ENCODE results near the gene MRPL28.
"Not testable (repeated sequence)": the region's sequence is repeated elsewhere in the genome, so short reads cannot be mapped to it uniquely, and the experiment has no call there.

The MRPL28 gene

DNA sequence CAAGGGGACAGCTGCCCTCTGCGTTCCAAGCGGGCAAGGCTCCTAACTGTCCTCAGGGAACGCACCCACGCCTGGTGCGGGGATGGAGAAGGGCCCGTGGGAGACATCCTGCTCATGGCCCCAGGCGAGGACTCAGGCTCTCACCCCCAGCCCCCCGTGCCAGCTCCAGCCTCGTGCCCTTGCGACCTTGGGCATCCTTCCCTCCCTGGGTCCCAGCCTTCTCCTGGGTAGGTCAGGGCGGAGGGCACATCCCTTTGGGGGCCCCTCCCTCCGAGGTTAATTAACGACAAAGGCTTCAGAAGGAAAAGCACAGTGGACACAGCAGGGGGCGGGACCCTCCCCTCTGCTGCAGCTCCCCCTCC is 8.5 kb upstream of the MRPL28 start:
- Histone ChIP-seq H4K20me1 (peaks cover 21 to 73% (median 45%) of the 10 kb centered on the region in 11 experiments; a peak in 20 of 22 replicates), H3K27ac (no peak overlapping the region), H3K4me1 (peaks cover 18 to 39% (median 31%) of the 10 kb centered on the region in 10 experiments), H3K27me3 (peaks cover 0 to 8% (median 0%) of the 10 kb centered on the region in 11 experiments; a peak in 3 of 22 replicates), H3K36me3 (peaks cover 32 to 42% (median 38%) of the 10 kb centered on the region in 11 experiments), H3K9me3 (replicated peaks in 1 of 11) (no peaks in the 10 kb centered on the region), H3K4me3 (no peak overlapping the region), H3K4me2 (peak overlapping the region in 3 of 11 experiments; percentile 12 to 97 (median 93); a peak in 3 of 22 replicates), H3K9ac (peak overlapping the region in 5 of 11 experiments; percentile 39 to 90 (median 63); a peak in 6 of 22 replicates)
- no peak for TF ChIP-seq Cebpa-rat (IDR thresholded peaks at IDR 0.05)

DNA sequence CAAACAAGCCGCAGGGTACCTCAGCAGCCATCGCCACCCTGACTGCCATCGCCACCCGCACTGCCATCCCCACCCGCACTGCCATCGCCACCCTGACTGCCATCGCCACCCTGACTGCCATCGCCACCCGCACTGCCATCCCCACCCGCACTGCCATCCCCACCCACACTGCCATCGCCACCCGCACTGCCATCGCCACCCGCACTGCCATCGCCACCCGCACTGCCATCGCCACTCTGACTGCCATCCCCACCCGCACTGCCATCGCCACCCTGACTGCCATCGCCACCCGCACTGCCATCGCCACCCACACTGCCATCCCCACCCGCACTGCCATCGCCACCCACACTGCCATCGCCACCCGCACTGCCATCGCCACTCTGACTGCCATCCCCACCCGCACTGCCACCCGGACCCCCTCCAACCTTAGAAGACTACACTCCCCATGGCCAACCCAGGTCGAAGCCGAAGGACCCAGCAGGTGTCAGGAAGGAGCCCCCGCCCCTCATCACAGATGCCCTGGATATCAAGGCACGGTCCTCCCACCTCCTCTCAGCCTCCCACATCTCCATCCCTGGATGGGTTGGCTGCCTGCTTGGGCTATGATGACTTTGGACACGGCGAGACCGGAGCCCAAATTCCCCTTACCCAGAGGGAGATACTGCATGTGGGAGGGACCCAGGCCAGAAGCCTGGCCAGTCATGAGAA is 7.9 kb upstream of the MRPL28 start:
- not testable (repeated sequence) for H3K27ac ChIP-seq; H3K9me3 ChIP-seq (replicated peaks in 1 of 11); H3K27me3 ChIP-seq; H3K4me3 ChIP-seq
- Histone ChIP-seq H3K4me2 (peak overlapping the region in 1 of 11 experiments; percentile 12; a peak in 1 of 22 replicates), H3K4me1 (peaks cover 13 to 34% (median 26%) of the 10 kb centered on the region in 10 experiments), H3K9ac (peak overlapping the region in 2 of 11 experiments; percentile 44 to 90; a peak in 3 of 22 replicates), H3K36me3 (peaks cover 38 to 47% (median 43%) of the 10 kb centered on the region in 11 experiments), H4K20me1 (peaks cover 21 to 79% (median 47%) of the 10 kb centered on the region in 11 experiments; a peak in 21 of 22 replicates)

DNA sequence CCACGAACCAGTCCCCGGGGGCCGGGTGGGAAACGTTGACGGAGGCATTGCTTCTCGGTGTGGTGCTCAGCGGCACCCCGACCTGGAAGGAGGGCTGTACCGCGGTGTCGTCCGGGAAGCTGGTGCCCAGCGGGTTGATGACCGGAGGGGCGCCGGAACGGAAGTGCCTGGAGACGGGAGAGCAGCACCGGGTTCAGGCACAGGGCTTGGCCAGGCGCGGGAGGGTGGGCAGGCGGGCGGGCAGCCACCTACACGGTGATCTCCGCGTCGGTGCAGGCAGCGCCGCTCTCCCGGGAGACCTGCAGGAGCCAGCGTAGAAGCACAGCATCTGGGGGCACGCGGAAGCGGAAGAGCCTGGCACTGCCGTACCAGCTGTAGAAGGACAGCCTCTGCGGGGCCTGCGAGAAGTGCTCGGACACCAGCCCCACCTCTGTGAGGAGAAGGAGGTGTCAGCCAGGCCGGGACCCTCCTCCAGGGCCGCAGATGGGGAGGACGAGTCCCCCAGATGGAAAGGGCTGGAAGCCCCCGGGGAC is 7.1 kb upstream of the MRPL28 start:
- no peak overlapping the region for H3K27ac ChIP-seq
- no peak overlapping the region for H3K4me3 ChIP-seq
- H3K36me3 ChIP-seq = peaks cover 45 to 55% (median 51%) of the 10 kb centered on the region in 11 experiments
- peaks cover 21 to 86% (median 52%) of the 10 kb centered on the region in 11 experiments; a peak in 21 of 22 replicates for H4K20me1 ChIP-seq
- no peaks in the 10 kb centered on the region for H3K9me3 ChIP-seq (replicated peaks in 1 of 11)
- no peaks in the 10 kb centered on the region; a peak in 1 of 22 replicates for H3K27me3 ChIP-seq
- H3K4me1 ChIP-seq = peaks cover 14 to 35% (median 26%) of the 10 kb centered on the region in 10 experiments
- H3K4me2 ChIP-seq = no peak overlapping the region
- TF ChIP-seq Cebpa-rat (IDR thresholded peaks at IDR 0.05) = no peak
- H3K9ac ChIP-seq = no peak overlapping the region

DNA sequence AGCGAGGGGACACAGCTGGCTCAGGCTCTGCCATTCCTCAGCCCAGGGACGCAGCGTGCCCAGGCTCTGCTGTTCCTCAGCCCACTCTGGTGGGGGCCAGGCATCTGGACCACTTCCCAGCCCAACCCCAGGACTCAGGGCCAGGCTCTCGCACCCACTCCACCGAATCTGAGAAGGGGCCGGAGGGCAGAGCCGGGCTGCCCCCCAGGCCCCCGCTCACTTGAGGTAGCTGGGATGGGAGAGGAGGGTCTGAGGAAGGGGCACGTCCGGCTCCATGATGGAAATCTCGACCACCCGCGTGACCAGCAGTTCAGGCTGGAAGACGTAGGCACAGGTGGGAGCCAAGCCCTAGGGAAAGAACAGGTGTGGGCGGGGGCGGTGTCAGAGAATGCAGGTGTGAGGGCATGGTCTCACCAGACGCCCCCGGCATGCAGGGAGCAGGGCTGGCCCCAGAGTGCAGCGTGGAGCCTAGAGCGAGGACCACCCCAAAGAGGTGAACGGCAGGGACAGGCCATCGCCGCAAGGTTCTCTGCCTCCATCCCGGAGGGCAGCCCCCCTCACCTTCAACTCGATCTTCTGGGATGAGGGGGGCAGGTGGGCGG is 6.6 kb upstream of the MRPL28 start:
- Histone ChIP-seq H3K9me3 (replicated peaks in 1 of 11) (no peaks in the 10 kb centered on the region), H3K36me3 (peaks cover 50 to 60% (median 56%) of the 10 kb centered on the region in 11 experiments), H3K9ac (no peak overlapping the region), H3K4me1 (peaks cover 20 to 41% (median 29%) of the 10 kb centered on the region in 10 experiments), H4K20me1 (peaks cover 21 to 92% (median 57%) of the 10 kb centered on the region in 11 experiments; a peak in 21 of 22 replicates), H3K4me2 (no peak overlapping the region), H3K27ac (no peak overlapping the region), H3K4me3 (no peak overlapping the region), H3K27me3 (no peaks in the 10 kb centered on the region)
- TF ChIP-seq Cebpa-rat (IDR thresholded peaks at IDR 0.05) = no peak

DNA sequence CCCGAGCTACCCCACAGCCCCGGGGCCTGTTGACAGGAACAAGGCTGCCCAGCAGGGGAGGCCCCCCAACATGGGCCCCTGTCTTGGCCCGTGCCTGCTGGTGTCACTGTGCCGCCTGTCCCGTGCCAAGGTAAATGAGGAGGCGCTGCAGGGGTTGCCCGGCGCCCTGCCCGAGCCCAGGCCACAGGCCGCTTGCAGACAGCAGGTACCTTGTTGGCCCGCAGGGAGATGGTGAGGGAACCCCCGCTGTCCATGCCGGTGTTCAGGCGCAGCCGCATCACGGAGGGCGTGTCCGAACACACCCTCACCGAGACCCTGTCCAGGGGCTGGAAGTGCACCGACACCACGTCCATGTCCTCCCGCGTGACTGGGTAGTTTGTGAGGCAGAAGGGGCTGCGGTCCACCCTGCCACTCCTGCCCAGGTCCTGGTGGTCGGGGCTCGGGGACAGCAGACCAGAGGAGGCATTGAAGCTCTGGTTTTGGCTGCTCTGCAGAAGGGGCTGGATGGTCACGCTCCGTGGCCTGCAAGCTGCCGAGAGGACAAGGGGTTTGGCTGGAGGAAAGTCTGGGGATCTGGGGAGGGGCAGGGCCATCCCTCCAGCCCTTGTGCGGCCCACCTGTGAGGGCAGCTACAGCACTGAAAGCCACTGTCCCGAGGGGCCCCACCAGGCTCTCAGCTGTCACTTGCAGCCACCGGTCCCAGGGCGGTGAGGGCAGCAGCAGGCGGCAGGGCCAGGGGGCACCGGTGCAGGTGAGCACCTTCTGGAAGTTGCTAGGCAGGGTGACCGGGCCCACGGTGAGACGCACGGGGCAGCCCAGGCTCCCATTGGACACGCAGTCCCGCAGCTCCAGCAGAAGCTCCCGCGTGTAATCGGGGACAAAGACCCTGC is 5.8 kb upstream of the MRPL28 start:
- Histone ChIP-seq H3K4me2 (no peak overlapping the region), H3K9me3 (replicated peaks in 1 of 11) (no peaks in the 10 kb centered on the region), H3K27me3 (no peaks in the 10 kb centered on the region), H3K36me3 (peaks cover 50 to 68% (median 60%) of the 10 kb centered on the region in 11 experiments), H3K9ac (no peak overlapping the region), H3K27ac (no peak overlapping the region), H3K4me1 (peaks cover 27 to 48% (median 36%) of the 10 kb centered on the region in 10 experiments), H4K20me1 (peaks cover 21 to 99% (median 64%) of the 10 kb centered on the region in 11 experiments; a peak in 21 of 22 replicates), H3K4me3 (no peak overlapping the region)
- TF ChIP-seq Cebpa-rat (IDR thresholded peaks at IDR 0.05) = no peak

DNA sequence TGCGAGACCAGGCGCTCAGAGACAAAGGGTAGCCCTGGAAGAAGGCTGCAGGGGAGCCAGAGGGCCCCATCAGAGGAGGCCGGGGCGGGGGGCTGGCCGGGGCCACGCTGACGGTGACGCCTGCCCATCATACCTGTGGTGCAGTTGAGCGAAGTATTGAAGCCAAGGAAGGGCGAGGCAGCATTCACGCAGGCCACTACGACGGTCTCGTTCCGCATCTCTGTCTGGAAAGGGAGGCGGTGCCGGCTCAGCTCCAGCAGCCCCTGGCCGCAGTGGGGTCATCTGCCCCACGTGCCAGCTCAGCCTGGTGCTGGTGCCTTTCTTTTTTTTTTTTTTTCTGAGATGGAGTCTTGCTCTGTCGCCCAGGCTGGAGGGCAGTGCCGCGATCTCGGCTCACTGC is 4.9 kb upstream of the MRPL28 start:
- no peak for TF ChIP-seq Cebpa-rat (IDR thresholded peaks at IDR 0.05)
- Histone ChIP-seq H3K4me2 (no peak overlapping the region), H3K27me3 (no peaks in the 10 kb centered on the region), H4K20me1 (peaks cover 21 to 94% (median 59%) of the 10 kb centered on the region in 11 experiments; a peak in 21 of 22 replicates), H3K9ac (no peak overlapping the region), H3K36me3 (peaks cover 50 to 68% (median 60%) of the 10 kb centered on the region in 11 experiments), H3K27ac (no peak overlapping the region), H3K9me3 (replicated peaks in 1 of 11) (no peaks in the 10 kb centered on the region), H3K4me3 (no peak overlapping the region), H3K4me1 (peaks cover 28 to 44% (median 36%) of the 10 kb centered on the region in 10 experiments)

DNA sequence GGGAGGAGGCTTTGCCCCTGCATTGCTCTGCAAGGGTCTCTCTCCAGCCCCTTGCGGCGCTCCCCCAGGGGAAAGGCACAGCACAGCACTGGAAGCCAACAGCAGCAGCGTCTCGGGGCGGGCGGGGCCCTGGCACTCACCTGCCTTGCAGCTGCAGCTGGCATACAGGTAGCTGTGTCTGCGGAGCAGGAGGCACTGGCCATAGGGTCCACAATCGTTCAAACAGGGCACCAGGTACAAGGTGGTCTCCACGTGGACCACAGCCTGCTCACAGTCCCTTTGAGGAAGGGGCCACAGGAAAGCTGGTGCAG is 4.2 kb upstream of the MRPL28 start:
- Histone ChIP-seq H3K27me3 (no peaks in the 10 kb centered on the region), H3K4me3 (no peak overlapping the region), H3K4me1 (peaks cover 32 to 43% (median 35%) of the 10 kb centered on the region in 10 experiments), H3K27ac (no peak overlapping the region), H3K9me3 (replicated peaks in 1 of 11) (no peaks in the 10 kb centered on the region), H3K9ac (no peak overlapping the region; a peak in 1 of 22 replicates), H4K20me1 (peaks cover 16 to 92% (median 55%) of the 10 kb centered on the region in 11 experiments; a peak in 21 of 22 replicates), H3K36me3 (peaks cover 50 to 69% (median 60%) of the 10 kb centered on the region in 11 experiments), H3K4me2 (no peak overlapping the region)
- TF ChIP-seq Cebpa-rat (IDR thresholded peaks at IDR 0.05) = no peak

DNA sequence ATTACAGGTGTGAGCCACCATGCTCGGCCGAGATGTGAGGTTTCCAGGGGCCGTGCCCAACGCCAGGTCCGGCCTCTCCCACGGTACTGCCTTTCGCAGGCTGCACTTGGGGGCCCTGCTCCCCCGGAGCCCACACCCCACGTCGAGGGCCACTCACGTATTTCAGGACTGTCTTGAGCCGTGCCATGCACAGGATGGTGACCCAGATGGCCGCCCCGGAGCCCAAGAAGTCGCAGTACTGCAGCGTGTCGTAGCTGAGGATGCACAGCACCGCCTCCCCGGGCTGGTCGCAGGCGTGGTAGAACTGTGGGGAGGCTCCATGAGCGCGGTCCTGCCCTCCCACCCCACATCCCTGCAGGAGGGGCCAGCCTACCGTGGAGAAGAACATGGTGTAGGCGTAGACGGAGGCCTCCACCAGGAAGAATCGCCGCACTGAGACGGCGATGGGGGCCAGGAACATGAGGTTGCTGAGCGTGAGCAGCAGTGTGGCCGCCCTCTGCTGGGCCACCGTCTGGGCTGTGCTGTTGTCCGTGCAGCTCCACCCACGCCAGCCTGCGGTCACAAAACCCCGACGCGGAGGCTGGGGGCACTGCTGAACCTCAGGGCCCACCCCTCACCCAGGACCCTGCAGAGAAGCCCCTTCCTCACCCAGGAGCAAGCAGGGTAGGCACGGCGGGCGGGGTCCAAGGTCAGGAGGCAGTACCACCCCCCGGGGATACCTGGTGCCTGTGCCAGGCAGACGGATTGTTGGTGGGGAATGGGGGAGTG is 3.7 kb upstream of the MRPL28 start:
- TF ChIP-seq Cebpa-rat (IDR thresholded peaks at IDR 0.05) = no peak
- Histone ChIP-seq H3K4me1 (peaks cover 32 to 44% (median 39%) of the 10 kb centered on the region in 10 experiments), H3K4me3 (no peak overlapping the region), H3K4me2 (no peak overlapping the region), H4K20me1 (peaks cover 11 to 92% (median 49%) of the 10 kb centered on the region in 11 experiments; a peak in 21 of 22 replicates), H3K27ac (no peak overlapping the region), H3K27me3 (no peaks in the 10 kb centered on the region), H3K36me3 (peaks cover 53 to 74% (median 63%) of the 10 kb centered on the region in 11 experiments), H3K9me3 (replicated peaks in 1 of 11) (no peaks in the 10 kb centered on the region), H3K9ac (no peak overlapping the region)
